ENCODE data around the gene ATP1B4. TPM values are rescaled to one million over a fixed set of nuclear protein-coding genes. Genes with fewer than 3 reads are reported as not detected.

ATP1B4 gene
- total RNA-seq: 220 TPM

GRCh38 chrX:120361764-120362305 is at the start of gene ATP1B4:
ATP1B4 (plus strand) TSS chrX:120362089; CDS start chrX:120362169, 80 bp downstream.
- H3K27ac ChIP-seq (ENCODE audit: low read depth, low read length): peak within 1 kb of the TSS; percentile 91
- H3K4me1 ChIP-seq (ENCODE audit: control insufficient read depth in 3 of 3, insufficient read depth in 3 of 3, low read length in 3 of 3): peaks cover 9 to 26% (median 24%) of the 10 kb centered on the region in 3 donors
- H3K9ac ChIP-seq (ENCODE audit: low read depth in 1 of 3, low read length in 3 of 3): peak within 1 kb of the TSS; percentile 76 to 88 (median 77)
- H3K4me3 ChIP-seq (ENCODE audit: low read length in 3 of 3): peak within 1 kb of the TSS; percentile 52 to 73 (median 71)
- no peaks in the 10 kb centered on the region for H3K9me3 ChIP-seq (ENCODE audit: control insufficient read depth in 3 of 3, low read length in 3 of 3)
- no peaks in the 10 kb centered on the region for H3K27me3 ChIP-seq (ENCODE audit: control insufficient read depth in 3 of 3, insufficient read depth in 3 of 3, low read length in 3 of 3)
- peaks cover 0 to 3% (median 0%) of the 10 kb centered on the region in 3 donors for H3K36me3 ChIP-seq (ENCODE audit: control insufficient read depth in 3 of 3, insufficient read depth in 3 of 3, low read length in 3 of 3)

- Histone ChIP-seq H3K36me3 (ENCODE audit: control insufficient read depth in 3 of 3, insufficient read depth in 3 of 3, low read length in 3 of 3) (no peaks in the 10 kb centered on the region), H3K9me3 (ENCODE audit: control insufficient read depth in 3 of 3, low read length in 3 of 3) (no peaks in the 10 kb centered on the region), H3K4me3 (ENCODE audit: low read length in 3 of 3) (no peak overlapping the region), H3K9ac (ENCODE audit: low read depth in 1 of 3, low read length in 3 of 3) (no peak overlapping the region), H3K4me1 (ENCODE audit: control insufficient read depth in 3 of 3, insufficient read depth in 3 of 3, low read length in 3 of 3) (peaks cover 0 to 3% (median 2%) of the 10 kb centered on the region in 3 donors), H3K27me3 (ENCODE audit: control insufficient read depth in 3 of 3, insufficient read depth in 3 of 3, low read length in 3 of 3) (peaks cover 0 to 9% (median 4%) of the 10 kb centered on the region in 3 donors), H3K27ac (ENCODE audit: low read depth, low read length) (no peak overlapping the region)
Measured at GRCh38 chrX:120315776-120316175, 46.1 kb upstream of the ATP1B4 start.

- H3K9me3 ChIP-seq (ENCODE audit: control insufficient read depth in 3 of 3, low read length in 3 of 3): no peaks in the 10 kb centered on the region
- H3K36me3 ChIP-seq (ENCODE audit: control insufficient read depth in 3 of 3, insufficient read depth in 3 of 3, low read length in 3 of 3): no peaks in the 10 kb centered on the region
- no peak overlapping the region for H3K27ac ChIP-seq (ENCODE audit: low read depth, low read length)
- no peak overlapping the region for H3K9ac ChIP-seq (ENCODE audit: low read depth in 1 of 3, low read length in 3 of 3)
- peaks cover 0 to 6% (median 0%) of the 10 kb centered on the region in 3 donors for H3K27me3 ChIP-seq (ENCODE audit: control insufficient read depth in 3 of 3, insufficient read depth in 3 of 3, low read length in 3 of 3)
- no peaks in the 10 kb centered on the region for H3K4me1 ChIP-seq (ENCODE audit: control insufficient read depth in 3 of 3, insufficient read depth in 3 of 3, low read length in 3 of 3)
- no peak overlapping the region for H3K4me3 ChIP-seq (ENCODE audit: low read length in 3 of 3)
Measured at GRCh38 chrX:120316587-120317283, 45.2 kb upstream of the ATP1B4 start.

GRCh38 chrX:120318411-120318810 is 43.5 kb upstream of the ATP1B4 start:
- Histone ChIP-seq H3K4me1 (ENCODE audit: control insufficient read depth in 3 of 3, insufficient read depth in 3 of 3, low read length in 3 of 3) (no peaks in the 10 kb centered on the region), H3K9me3 (ENCODE audit: control insufficient read depth in 3 of 3, low read length in 3 of 3) (no peaks in the 10 kb centered on the region), H3K36me3 (ENCODE audit: control insufficient read depth in 3 of 3, insufficient read depth in 3 of 3, low read length in 3 of 3) (no peaks in the 10 kb centered on the region), H3K27me3 (ENCODE audit: control insufficient read depth in 3 of 3, insufficient read depth in 3 of 3, low read length in 3 of 3) (peaks cover 0 to 6% (median 0%) of the 10 kb centered on the region in 3 donors), H3K4me3 (ENCODE audit: low read length in 3 of 3) (no peak overlapping the region), H3K27ac (ENCODE audit: low read depth, low read length) (no peak overlapping the region), H3K9ac (ENCODE audit: low read depth in 1 of 3, low read length in 3 of 3) (no peak overlapping the region)

- no peak overlapping the region for H3K9ac ChIP-seq (ENCODE audit: low read depth in 1 of 3, low read length in 3 of 3)
- H3K4me3 ChIP-seq (ENCODE audit: low read length in 3 of 3): no peak overlapping the region
- H3K4me1 ChIP-seq (ENCODE audit: control insufficient read depth in 3 of 3, insufficient read depth in 3 of 3, low read length in 3 of 3): no peaks in the 10 kb centered on the region
- no peaks in the 10 kb centered on the region for H3K9me3 ChIP-seq (ENCODE audit: control insufficient read depth in 3 of 3, low read length in 3 of 3)
- no peaks in the 10 kb centered on the region for H3K36me3 ChIP-seq (ENCODE audit: control insufficient read depth in 3 of 3, insufficient read depth in 3 of 3, low read length in 3 of 3)
- H3K27ac ChIP-seq (ENCODE audit: low read depth, low read length): peak overlapping the region; percentile 63
- H3K27me3 ChIP-seq (ENCODE audit: control insufficient read depth in 3 of 3, insufficient read depth in 3 of 3, low read length in 3 of 3): peaks cover 0 to 3% (median 0%) of the 10 kb centered on the region in 3 donors
Measured at GRCh38 chrX:120321520-120322281, 40.2 kb upstream of the ATP1B4 start.

GRCh38 chrX:120331116-120331515 is 30.8 kb upstream of the ATP1B4 start:
- no peak overlapping the region for H3K9ac ChIP-seq (ENCODE audit: low read depth in 1 of 3, low read length in 3 of 3)
- no peak overlapping the region for H3K27ac ChIP-seq (ENCODE audit: low read depth, low read length)
- no peaks in the 10 kb centered on the region for H3K9me3 ChIP-seq (ENCODE audit: control insufficient read depth in 3 of 3, low read length in 3 of 3)
- no peaks in the 10 kb centered on the region for H3K27me3 ChIP-seq (ENCODE audit: control insufficient read depth in 3 of 3, insufficient read depth in 3 of 3, low read length in 3 of 3)
- H3K36me3 ChIP-seq (ENCODE audit: control insufficient read depth in 3 of 3, insufficient read depth in 3 of 3, low read length in 3 of 3): no peaks in the 10 kb centered on the region
- H3K4me3 ChIP-seq (ENCODE audit: low read length in 3 of 3): no peak overlapping the region
- H3K4me1 ChIP-seq (ENCODE audit: control insufficient read depth in 3 of 3, insufficient read depth in 3 of 3, low read length in 3 of 3): no peaks in the 10 kb centered on the region

- no peaks in the 10 kb centered on the region for H3K4me1 ChIP-seq (ENCODE audit: control insufficient read depth in 3 of 3, insufficient read depth in 3 of 3, low read length in 3 of 3)
- H3K27me3 ChIP-seq (ENCODE audit: control insufficient read depth in 3 of 3, insufficient read depth in 3 of 3, low read length in 3 of 3): no peaks in the 10 kb centered on the region
- no peak overlapping the region for H3K9ac ChIP-seq (ENCODE audit: low read depth in 1 of 3, low read length in 3 of 3)
- H3K9me3 ChIP-seq (ENCODE audit: control insufficient read depth in 3 of 3, low read length in 3 of 3): peaks cover 0 to 3% (median 0%) of the 10 kb centered on the region in 3 donors
- no peaks in the 10 kb centered on the region for H3K36me3 ChIP-seq (ENCODE audit: control insufficient read depth in 3 of 3, insufficient read depth in 3 of 3, low read length in 3 of 3)
- H3K4me3 ChIP-seq (ENCODE audit: low read length in 3 of 3): no peak overlapping the region
- H3K27ac ChIP-seq (ENCODE audit: low read depth, low read length): no peak overlapping the region
Measured at GRCh38 chrX:120332394-120332793, 29.5 kb upstream of the ATP1B4 start.

GRCh38 chrX:120334151-120334550 is 27.7 kb upstream of the ATP1B4 start:
- no peaks in the 10 kb centered on the region for H3K27me3 ChIP-seq (ENCODE audit: control insufficient read depth in 3 of 3, insufficient read depth in 3 of 3, low read length in 3 of 3)
- no peak overlapping the region for H3K27ac ChIP-seq (ENCODE audit: low read depth, low read length)
- no peaks in the 10 kb centered on the region for H3K4me1 ChIP-seq (ENCODE audit: control insufficient read depth in 3 of 3, insufficient read depth in 3 of 3, low read length in 3 of 3)
- H3K4me3 ChIP-seq (ENCODE audit: low read length in 3 of 3): no peak overlapping the region
- no peak overlapping the region for H3K9ac ChIP-seq (ENCODE audit: low read depth in 1 of 3, low read length in 3 of 3)
- no peaks in the 10 kb centered on the region for H3K36me3 ChIP-seq (ENCODE audit: control insufficient read depth in 3 of 3, insufficient read depth in 3 of 3, low read length in 3 of 3)
- H3K9me3 ChIP-seq (ENCODE audit: control insufficient read depth in 3 of 3, low read length in 3 of 3): peaks cover 0 to 3% (median 0%) of the 10 kb centered on the region in 3 donors

GRCh38 chrX:120334603-120335002 is 27.3 kb upstream of the ATP1B4 start:
- Histone ChIP-seq H3K27me3 (ENCODE audit: control insufficient read depth in 3 of 3, insufficient read depth in 3 of 3, low read length in 3 of 3) (no peaks in the 10 kb centered on the region), H3K27ac (ENCODE audit: low read depth, low read length) (no peak overlapping the region), H3K9me3 (ENCODE audit: control insufficient read depth in 3 of 3, low read length in 3 of 3) (peaks cover 0 to 3% (median 0%) of the 10 kb centered on the region in 3 donors), H3K4me1 (ENCODE audit: control insufficient read depth in 3 of 3, insufficient read depth in 3 of 3, low read length in 3 of 3) (no peaks in the 10 kb centered on the region), H3K4me3 (ENCODE audit: low read length in 3 of 3) (no peak overlapping the region), H3K36me3 (ENCODE audit: control insufficient read depth in 3 of 3, insufficient read depth in 3 of 3, low read length in 3 of 3) (no peaks in the 10 kb centered on the region), H3K9ac (ENCODE audit: low read depth in 1 of 3, low read length in 3 of 3) (no peak overlapping the region)

- Histone ChIP-seq H3K9ac (ENCODE audit: low read depth in 1 of 3, low read length in 3 of 3) (no peak overlapping the region), H3K27ac (ENCODE audit: low read depth, low read length) (no peak overlapping the region), H3K36me3 (ENCODE audit: control insufficient read depth in 3 of 3, insufficient read depth in 3 of 3, low read length in 3 of 3) (no peaks in the 10 kb centered on the region), H3K4me1 (ENCODE audit: control insufficient read depth in 3 of 3, insufficient read depth in 3 of 3, low read length in 3 of 3) (no peaks in the 10 kb centered on the region), H3K4me3 (ENCODE audit: low read length in 3 of 3) (no peak overlapping the region), H3K27me3 (ENCODE audit: control insufficient read depth in 3 of 3, insufficient read depth in 3 of 3, low read length in 3 of 3) (no peaks in the 10 kb centered on the region), H3K9me3 (ENCODE audit: control insufficient read depth in 3 of 3, low read length in 3 of 3) (peaks cover 0 to 3% (median 0%) of the 10 kb centered on the region in 3 donors)
Measured at GRCh38 chrX:120335289-120335688, 26.6 kb upstream of the ATP1B4 start.

Measured in skeletal muscle tissue (tissue), 4 donors.